Brain microvascular endothelial cell (primary cell): ENCODE data around the gene UTRN.

Experiments
- DNase-seq: peaks from one replicate; pipeline ENCODE4 v3.0.0-alpha.2; 2020
- H3K27ac ChIP-seq: fragments of 250-450 bp; sonication (Bioruptor Pico); 2 replicates; pipeline ENCODE4 v1.5.1; 2020; ENCODE audit warnings: mild to moderate bottlenecking, moderate library complexity
- H3K27me3 ChIP-seq: fragments of 250-450 bp; sonication (Bioruptor Pico); replicated peaks from 2 replicates; pipeline ENCODE4 v1.5.1; 2020; ENCODE audit warnings: mild to moderate bottlenecking
- H3K36me3 ChIP-seq: fragments of 250-450 bp; sonication (Bioruptor Pico); replicated peaks from 2 replicates; pipeline ENCODE4 v1.5.1; 2020; ENCODE audit warnings: mild to moderate bottlenecking
- H3K4me3 ChIP-seq: 2 replicates; pipeline ENCODE4 v1.5.1; 2011; ENCODE audit warnings: low read depth, mild to moderate bottlenecking, control low read depth, low read length, moderate library complexity
- CTCF ChIP-seq: IDR thresholded peaks from 2 replicates; pipeline ENCODE4 v1.5.1; 2011; ENCODE audit warnings: low read depth, mild to moderate bottlenecking, moderate library complexity, low read length, control low read depth, inconsistent platforms; ENCODE audit errors: missing control alignments
- in situ Hi-C: cut with HindIII; loops from 2 replicates; pipeline ENCODE4 v1.10.0; 2017; ENCODE audit warnings: low sequenced_read_pairs, low pct_ligation_motif_present

UTRN gene

DNA sequence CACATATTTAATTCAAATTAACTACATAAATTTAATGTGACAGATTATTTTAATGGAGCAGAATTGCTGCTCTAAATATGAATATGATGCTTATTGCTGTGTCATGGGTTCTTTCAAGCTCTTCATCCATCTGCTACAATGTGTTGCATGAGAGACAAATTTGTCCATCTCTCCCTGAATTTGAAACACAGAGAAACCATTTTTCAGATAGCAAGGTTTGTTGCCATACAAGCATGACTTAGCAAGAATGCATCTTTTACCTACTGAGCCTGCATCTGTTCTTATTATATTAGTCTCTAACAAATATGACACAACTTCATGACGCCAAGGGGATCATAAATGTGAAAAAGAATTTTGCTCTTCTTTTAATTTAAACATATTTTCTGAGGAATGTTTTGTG lies 8.0 kb upstream of the UTRN start:
- DNase-seq = no peak
- H3K36me3 ChIP-seq = no peaks in the 10 kb centered on the region
- no peaks in the 10 kb centered on the region for H3K27me3 ChIP-seq
- TF ChIP-seq CTCF = no peak
- in situ Hi-C loops = loop anchor here (25.0 kb wide), 1 partner anchor 165 kb away; no protein-coding TSS in a partner anchor
- no peak overlapping the region for H3K4me3 ChIP-seq
- H3K27ac ChIP-seq = no peak overlapping the region

GRCh38 chr6:144277605-144278227 lies 7.4 kb upstream of the UTRN start:
- no peaks in the 10 kb centered on the region for H3K27me3 ChIP-seq
- no peak overlapping the region for H3K4me3 ChIP-seq
- H3K36me3 ChIP-seq = no peaks in the 10 kb centered on the region
- no peak for TF ChIP-seq CTCF
- in situ Hi-C loops = loop anchor here (25.0 kb wide), 1 partner anchor 165 kb away; no protein-coding TSS in a partner anchor
- no peak for DNase-seq
- no peak overlapping the region for H3K27ac ChIP-seq

DNA sequence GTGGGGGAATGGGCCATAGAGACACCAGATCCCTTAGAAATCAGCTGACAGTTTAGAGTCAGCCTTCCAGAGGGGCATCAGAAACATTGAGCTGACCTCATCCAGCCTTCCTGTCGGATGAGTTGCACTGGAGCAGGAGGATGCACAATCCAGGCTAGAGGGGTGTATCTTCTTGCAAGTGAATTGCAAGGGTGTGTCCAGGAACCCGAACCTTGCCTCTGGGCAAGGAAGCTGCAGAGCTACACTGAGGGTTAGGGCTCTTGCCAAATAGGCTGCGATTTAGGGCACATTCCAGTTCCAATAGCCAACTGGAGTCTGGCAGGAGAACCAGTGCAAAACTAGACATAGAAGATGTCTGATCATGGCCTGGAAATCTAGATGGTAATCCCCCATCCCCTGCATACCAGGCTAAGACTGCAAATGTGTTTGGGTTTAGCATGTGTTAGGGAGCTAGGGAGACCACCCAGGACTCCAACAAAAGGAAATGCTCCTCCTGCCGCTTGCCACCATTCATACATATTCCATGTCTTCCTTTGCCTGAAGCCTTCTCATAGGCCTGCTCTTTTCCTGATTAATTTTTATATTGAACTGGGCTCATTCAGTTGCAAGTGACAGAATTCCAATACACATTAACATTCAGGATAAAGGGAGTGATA lies 6.3 kb upstream of the UTRN start:
- no peak for TF ChIP-seq CTCF
- H3K4me3 ChIP-seq = no peak overlapping the region
- no peak overlapping the region for H3K27ac ChIP-seq
- no peaks in the 10 kb centered on the region for H3K36me3 ChIP-seq
- in situ Hi-C loops = loop anchor here (25.0 kb wide), 1 partner anchor 166 kb away; no protein-coding TSS in a partner anchor
- no peak for DNase-seq
- no peaks in the 10 kb centered on the region for H3K27me3 ChIP-seq

GRCh38 chr6:144279484-144280150 lies 5.5 kb upstream of the UTRN start:
- in situ Hi-C loops = loop anchor here (25.0 kb wide), 1 partner anchor 167 kb away; no protein-coding TSS in a partner anchor
- DNase-seq = no peak
- no peak for TF ChIP-seq CTCF

GRCh38 chr6:144283646-144284477 lies 1.3 kb upstream of the UTRN start:
- peak overlapping the region; percentile 72 for H3K27ac ChIP-seq
- in situ Hi-C loops = loop anchor here (25.0 kb wide), 1 partner anchor 172 kb away; no protein-coding TSS in a partner anchor
- DNase-seq = peak; percentile 20
- peak overlapping the region; percentile 85 for H3K4me3 ChIP-seq
- peak; percentile 31 for TF ChIP-seq CTCF
- no peaks in the 10 kb centered on the region for H3K27me3 ChIP-seq
- H3K36me3 ChIP-seq = no peaks in the 10 kb centered on the region

More at GRCh38 chr6:144279484-144280150, 5.5 kb upstream of the UTRN start:
- Histone ChIP-seq H3K36me3 (no peaks in the 10 kb centered on the region), H3K27ac (no peak overlapping the region), H3K4me3 (no peak overlapping the region), H3K27me3 (no peaks in the 10 kb centered on the region)
